GM21447 (cell line): Measurements from ENCODE around the gene NRP1.
"Not testable (repeated sequence)": the region's sequence is repeated elsewhere in the genome, so short reads cannot be mapped to it uniquely, and the experiment has no call there.

Experiments
- ATAC-seq: cut with Tn5 transposase; IDR thresholded peaks from one replicate; pipeline ENCODE4 v1.9.1; 2021; ENCODE audit not compliant: unreplicated experiment

The NRP1 gene

GRCh38 chr10:33240931-33241330 lies 93.5 kb downstream of the NRP1 start:
- no peak for ATAC-seq

GRCh38 chr10:33240258-33240657 lies 94.2 kb downstream of the NRP1 start:
- no peak for ATAC-seq

GRCh38 chr10:33239257-33239656 lies 95.2 kb downstream of the NRP1 start:
- ATAC-seq, result no peak

- ATAC-seq, result no peak
Observed at GRCh38 chr10:33238643-33239042, 95.8 kb downstream of the NRP1 start.

- ATAC-seq, result no peak
Observed at GRCh38 chr10:33237736-33238624, 96.5 kb downstream of the NRP1 start.

- ATAC-seq, result no peak
Observed at GRCh38 chr10:33236916-33237315, 97.6 kb downstream of the NRP1 start.

GRCh38 chr10:33235951-33236350 lies 98.5 kb downstream of the NRP1 start:
- no peak for ATAC-seq

- ATAC-seq, result no peak
Observed at GRCh38 chr10:33235251-33235884, 99.1 kb downstream of the NRP1 start.

- no peak for ATAC-seq
Observed at GRCh38 chr10:33234831-33235237, 99.6 kb downstream of the NRP1 start.

- ATAC-seq, result no peak
Observed at GRCh38 chr10:33233635-33234034, 100.8 kb downstream of the NRP1 start.

- no peak for ATAC-seq
Observed at GRCh38 chr10:33233221-33233620, 101.2 kb downstream of the NRP1 start.

GRCh38 chr10:33231621-33232350 lies 102.7 kb downstream of the NRP1 start:
- ATAC-seq, result no peak

GRCh38 chr10:33229949-33230267 lies 104.6 kb downstream of the NRP1 start:
- ATAC-seq, result no peak

- no peak for ATAC-seq
Observed at GRCh38 chr10:33229252-33229948, 105.1 kb downstream of the NRP1 start.

- ATAC-seq, result no peak
Observed at GRCh38 chr10:33228426-33228825, 106.0 kb downstream of the NRP1 start.

- ATAC-seq, result no peak
Observed at GRCh38 chr10:33227489-33227888, 107.0 kb downstream of the NRP1 start.

- ATAC-seq, result no peak
Observed at GRCh38 chr10:33224251-33224965, 110.1 kb downstream of the NRP1 start.

- no peak for ATAC-seq
Observed at GRCh38 chr10:33223326-33224000, 111.0 kb downstream of the NRP1 start.

- ATAC-seq, result not testable (repeated sequence)
Observed at GRCh38 chr10:33222304-33222703, 112.2 kb downstream of the NRP1 start.

GRCh38 chr10:33217854-33218253 lies 116.6 kb downstream of the NRP1 start:
- ATAC-seq, result no peak
